A549 (cell line): Measurements from ENCODE around the gene CHST11. TPM values are rescaled to one million over a fixed set of nuclear protein-coding genes. Genes with fewer than 3 reads are reported as not detected.

Experiments used
- ATAC-seq, 2 experiments: fragments of 200-7000 bp in 1 of 2; fragments of >200 bp in 1 of 2; cut with Nextera tagmentation in 1 of 2; cut with Tn5 transposase in 1 of 2; 3 replicates each; pipeline versions ENCODE4 v1.8.0 to v1.9.1; 2018 to 2020; ENCODE audit warnings: mild to moderate bottlenecking in 1 of 2, moderate library complexity in 1 of 2
- CTCF ChIA-PET: fragments of 300-600 bp; sonication (Branson Sonifier 250); formaldehyde crosslinking; extraction: SDS; loops from one replicate; lab custom pipeline; 2021; ENCODE audit warnings: antibody characterized with exemption, inconsistent platforms; lab: Yijun Ruan, JAX
- POLR2A ChIA-PET: fragments of 350-600 bp; formaldehyde crosslinking; extraction: SDS; loops from one replicate; lab custom pipeline; 2021; ENCODE audit warnings: antibody characterized with exemption, inconsistent platforms; lab: Yijun Ruan, JAX
- DNase-seq, 2 experiments: peaks; one replicate each; pipeline versions ENCODE4 v3.0.0 to v3.0.0-alpha.2; 2011 to 2016; ENCODE audit warnings: low read depth in 1 of 2, low spot score in 1 of 2
- FAIRE-seq: peaks from 2 replicates; lab custom pipeline; 2011; peaks lifted over from hg19 to GRCh38; lab: Jason Lieb, UNC
- H3K27ac ChIP-seq, 2 experiments: fragments of >200 bp; sonication (Bioruptor Twin); formaldehyde crosslinking; 3 replicates each; pipeline ENCODE4 v1.5.1; 2016 to 2017
- H3K4me1 ChIP-seq: fragments of >200 bp; sonication (Bioruptor Twin); formaldehyde crosslinking; 3 replicates; pipeline ENCODE4 v1.6.1; 2016
- H3K4me2 ChIP-seq: fragments of >200 bp; sonication (Bioruptor Twin); formaldehyde crosslinking; 3 replicates; pipeline ENCODE4 v1.6.1; 2016
- H3K4me3 ChIP-seq: fragments of >200 bp; sonication (Bioruptor Twin); formaldehyde crosslinking; 3 replicates; pipeline ENCODE4 v1.5.1; 2016
- H3K9me3 ChIP-seq: fragments of >200 bp; sonication (Bioruptor Twin); formaldehyde crosslinking; 3 replicates; pipeline ENCODE4 v1.6.1; 2016
- BHLHE40 ChIP-seq: IDR thresholded peaks from 2 replicates; pipeline ENCODE4 v1.6.1; 2012; ENCODE audit warnings: low read depth, low read length, inconsistent platforms
- CBX8 ChIP-seq: fragments of 200-600 bp; sonication (generic); IDR thresholded peaks from 2 replicates; pipeline ENCODE4 v1.6.1; 2016
- CHD2 ChIP-seq: fragments of 150-350 bp; IDR thresholded peaks from 2 replicates; pipeline ENCODE4 v1.6.1; 2014; ENCODE audit warnings: low read length; ENCODE audit not compliant: partially characterized antibody
- CHD4 ChIP-seq: fragments of 200-600 bp; sonication (generic); IDR thresholded peaks from 2 replicates; pipeline ENCODE4 v1.6.1; 2016; ENCODE audit warnings: antibody characterized with exemption, mild to moderate bottlenecking, borderline replicate concordance
- EHF ChIP-seq: fragments of 250-450 bp; sonication (Bioruptor Pico); IDR thresholded peaks from 2 replicates; pipeline ENCODE4 v1.5.0; 2020; ENCODE audit warnings: mild to moderate bottlenecking
- EP300 ChIP-seq, 2 experiments: fragments of >200 bp; sonication (Bioruptor Twin); formaldehyde crosslinking; IDR thresholded peaks; 2 replicates in 1 of 2; 3 replicates in 1 of 2; pipeline ENCODE4 v1.6.1; 2016 to 2017
- FOSL2 ChIP-seq, 2 experiments: fragments of 450-650 bp in 1 of 2; fragments of >200 bp in 1 of 2; sonication (Bioruptor Twin) in 1 of 2; formaldehyde crosslinking; IDR thresholded peaks; 2 replicates each; pipeline versions ENCODE4 v1.5.0 to v1.6.1; 2016 to 2020; ENCODE audit warnings: mild to moderate bottlenecking in 1 of 2, moderate library complexity in 1 of 2
- FOXS1 ChIP-seq: fragments of 250-450 bp; sonication (Bioruptor Pico); IDR thresholded peaks from 2 replicates; pipeline ENCODE4 v1.5.0; 2020; ENCODE audit warnings: mild to moderate bottlenecking, moderate library complexity
- HES2 ChIP-seq: fragments of >200 bp; sonication (Bioruptor Twin); formaldehyde crosslinking; IDR thresholded peaks from 2 replicates; pipeline ENCODE4 v1.6.1; 2016
- HEYL ChIP-seq: fragments of 250-450 bp; sonication (Bioruptor Pico); IDR thresholded peaks from 2 replicates; pipeline ENCODE4 v1.8.0; 2021; ENCODE audit warnings: mild to moderate bottlenecking, moderate library complexity
- KDM1A ChIP-seq: fragments of 200-600 bp; sonication (generic); IDR thresholded peaks from 2 replicates; pipeline ENCODE4 v1.6.1; 2016; ENCODE audit warnings: low read depth, mild to moderate bottlenecking
- NPAS2 ChIP-seq: fragments of 250-450 bp; sonication (Bioruptor Pico); IDR thresholded peaks from 2 replicates; pipeline ENCODE4 v1.8.0; 2022; ENCODE audit warnings: mild to moderate bottlenecking, moderate library complexity, borderline replicate concordance
- PBX3 ChIP-seq: IDR thresholded peaks from 2 replicates; pipeline ENCODE4 v1.6.1; 2012
- POLR2AphosphoS2 ChIP-seq: conservative IDR thresholded peaks from 2 replicates; pipeline ENCODE4 v1.6.1; 2012; ENCODE audit warnings: low read length, improper control_type of control experiment, inconsistent platforms
- RAD21 ChIP-seq, 2 experiments: fragments of >200 bp in 1 of 2; sonication (Bioruptor Twin) in 1 of 2; formaldehyde crosslinking in 1 of 2; IDR thresholded peaks in 1 of 2; conservative IDR thresholded peaks in 1 of 2; 2 replicates in 1 of 2; 3 replicates in 1 of 2; pipeline ENCODE4 v1.6.1; 2012 to 2018; ENCODE audit warnings: inconsistent platforms in 1 of 2
- REST ChIP-seq: fragments of 200-600 bp; sonication (generic); IDR thresholded peaks from 2 replicates; pipeline ENCODE4 v1.6.1; 2016; ENCODE audit warnings: antibody characterized with exemption, mild to moderate bottlenecking, moderate library complexity
- SMC3 ChIP-seq: fragments of >200 bp; sonication (Bioruptor Twin); formaldehyde crosslinking; IDR thresholded peaks from 3 replicates; pipeline ENCODE4 v1.6.1; 2018; ENCODE audit warnings: inconsistent platforms
- SREBF2 ChIP-seq: fragments of 450-650 bp; IDR thresholded peaks from 2 replicates; pipeline ENCODE4 v1.6.1; 2014; ENCODE audit warnings: mild to moderate bottlenecking, moderate library complexity
- WGBS: methylation state at CpG from one replicate; pipeline ENCODE4 v1.1.6; 2017; ENCODE audit errors: missing lambda C conversion rate; 5-methylcytosine and 5-hydroxymethylcytosine counted together
- polyA plus RNA-seq, 4 experiments: library from polyadenylated mRNA; depleted of rRNA in 3 of 4; stranded (reverse); fragments of >200 nt; fragmentation: RNase III in 1 of 4; extraction: RNeasy Plus Mini Kit Qiagen cat#74134 plus additional on column Dnase treatment in 1 of 4; gene quantifications; 2 replicates in 3 of 4; 3 replicates in 1 of 4; pipeline ENCODE4 v1.2.3, GENCODE V29; 2011 to 2017
- TF ChIP-seq, protein P1 (sequence below): fragments of 450-650 bp; IDR thresholded peaks from 2 replicates; pipeline ENCODE4 v1.6.1; 2014; ENCODE audit warnings: antibody characterized with exemption
- TF ChIP-seq, protein P2 (sequence below): IDR thresholded peaks from 2 replicates; pipeline ENCODE4 v1.6.1; 2012; ENCODE audit warnings: low read depth, borderline replicate concordance
- TF ChIP-seq, protein P3 (sequence below): fragments of 250-450 bp; sonication (Bioruptor Pico); IDR thresholded peaks from 2 replicates; pipeline ENCODE4 v1.5.0; 2021; ENCODE audit warnings: mild to moderate bottlenecking, moderate library complexity, borderline replicate concordance

Gene CHST11
- polyA plus RNA-seq, 2 of the 4 experiments (the other 2 are of a cell fraction) = 19.2 to 21.8 TPM

GRCh38 chr12:104604995-104605675 lies 148.4 kb downstream of the CHST11 start:
- CTCF ChIA-PET = interaction anchor here (1.4 to 2.7 kb wide), 3 partner anchors 10 to 223 kb away, joined by 4 to 9 read pairs (median 7); no protein-coding TSS in a partner anchor

GRCh38 chr12:104605685-104606084 lies 148.9 kb downstream of the CHST11 start:
- Histone ChIP-seq H3K4me1 (peaks cover 61% of the 10 kb centered on the region), H3K4me3 (no peak overlapping the region)
- DNase-seq = peak in 1 of 2 experiments; percentile 20

More at GRCh38 chr12:104604995-104605675, 148.4 kb downstream of the CHST11 start:
- POLR2A ChIA-PET = interaction anchor here (0.9 to 2.5 kb wide), 3 partner anchors 16 to 149 kb away, joined by 4 to 16 read pairs (median 4); partner anchors contain the start of gene CHST11
- Histone ChIP-seq H3K4me1 (peaks cover 62% of the 10 kb centered on the region), H3K9me3 (no peaks in the 10 kb centered on the region), H3K27ac (peak overlapping the region; percentile 89 to 91), H3K4me2 (peak overlapping the region; percentile 77), H3K4me3 (no peak overlapping the region)
- ATAC-seq (no peak), DNase-seq (no peak), FAIRE-seq (no peak)
- 93% methylated on average over 16 of the region's 16 CpGs for WGBS
- TF ChIP-seq RAD21 (conservative IDR thresholded peaks at IDR 0.05 in 1 of 2, IDR thresholded peaks at IDR 0.05 in 1 of 2) (no peak), PBX3 (no peak), EHF (no peak)

More at GRCh38 chr12:104605685-104606084, 148.9 kb downstream of the CHST11 start:
- ATAC-seq = no peak
- ChIA-PET POLR2A (no interaction called here), CTCF (interaction anchor here (1.4 to 2.7 kb wide), 4 partner anchors 10 to 224 kb away, joined by 4 to 9 read pairs (median 8); no protein-coding TSS in a partner anchor)
- 76% methylated on average over 10 of the region's 10 CpGs for WGBS
- H3K9me3 ChIP-seq = no peaks in the 10 kb centered on the region
- no peak for FAIRE-seq
- peak overlapping the region; percentile 89 to 91; a peak in 5 of 6 replicates for H3K27ac ChIP-seq
- peak overlapping the region; percentile 77 for H3K4me2 ChIP-seq
- TF ChIP-seq EP300 (IDR thresholded peaks at IDR 0.05) = no peak
- TF ChIP-seq HES2 = no peak
- no peak for TF ChIP-seq SMC3
- no peak for TF ChIP-seq SREBF2
- TF ChIP-seq, protein P1, sequence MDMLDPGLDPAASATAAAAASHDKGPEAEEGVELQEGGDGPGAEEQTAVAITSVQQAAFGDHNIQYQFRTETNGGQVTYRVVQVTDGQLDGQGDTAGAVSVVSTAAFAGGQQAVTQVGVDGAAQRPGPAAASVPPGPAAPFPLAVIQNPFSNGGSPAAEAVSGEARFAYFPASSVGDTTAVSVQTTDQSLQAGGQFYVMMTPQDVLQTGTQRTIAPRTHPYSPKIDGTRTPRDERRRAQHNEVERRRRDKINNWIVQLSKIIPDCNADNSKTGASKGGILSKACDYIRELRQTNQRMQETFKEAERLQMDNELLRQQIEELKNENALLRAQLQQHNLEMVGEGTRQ = no peak
- TF ChIP-seq CHD2 = no peak
- TF ChIP-seq BHLHE40 = no peak
- no peak for TF ChIP-seq CHD4
- no peak for TF ChIP-seq HEYL (CRISPR knock-in tag)
- no peak for TF ChIP-seq NPAS2 (CRISPR knock-in tag)
- TF ChIP-seq, protein P2, sequence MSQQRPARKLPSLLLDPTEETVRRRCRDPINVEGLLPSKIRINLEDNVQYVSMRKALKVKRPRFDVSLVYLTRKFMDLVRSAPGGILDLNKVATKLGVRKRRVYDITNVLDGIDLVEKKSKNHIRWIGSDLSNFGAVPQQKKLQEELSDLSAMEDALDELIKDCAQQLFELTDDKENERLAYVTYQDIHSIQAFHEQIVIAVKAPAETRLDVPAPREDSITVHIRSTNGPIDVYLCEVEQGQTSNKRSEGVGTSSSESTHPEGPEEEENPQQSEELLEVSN = no peak
- TF ChIP-seq FOXS1 (CRISPR knock-in tag) = no peak
- no peak for TF ChIP-seq FOSL2 (IDR thresholded peaks at IDR 0.05)
- TF ChIP-seq FOSL2 (CRISPR knock-in tag; IDR thresholded peaks at IDR 0.05) = no peak
- TF ChIP-seq CBX8 = no peak
- no peak for TF ChIP-seq POLR2AphosphoS2
- TF ChIP-seq, protein P3, sequence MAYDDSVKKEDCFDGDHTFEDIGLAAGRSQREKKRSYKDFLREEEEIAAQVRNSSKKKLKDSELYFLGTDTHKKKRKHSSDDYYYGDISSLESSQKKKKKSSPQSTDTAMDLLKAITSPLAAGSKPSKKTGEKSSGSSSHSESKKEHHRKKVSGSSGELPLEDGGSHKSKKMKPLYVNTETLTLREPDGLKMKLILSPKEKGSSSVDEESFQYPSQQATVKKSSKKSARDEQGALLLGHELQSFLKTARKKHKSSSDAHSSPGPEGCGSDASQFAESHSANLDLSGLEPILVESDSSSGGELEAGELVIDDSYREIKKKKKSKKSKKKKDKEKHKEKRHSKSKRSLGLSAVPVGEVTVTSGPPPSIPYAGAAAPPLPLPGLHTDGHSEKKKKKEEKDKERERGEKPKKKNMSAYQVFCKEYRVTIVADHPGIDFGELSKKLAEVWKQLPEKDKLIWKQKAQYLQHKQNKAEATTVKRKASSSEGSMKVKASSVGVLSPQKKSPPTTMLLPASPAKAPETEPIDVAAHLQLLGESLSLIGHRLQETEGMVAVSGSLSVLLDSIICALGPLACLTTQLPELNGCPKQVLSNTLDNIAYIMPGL = no peak
- TF ChIP-seq KDM1A = no peak
- TF ChIP-seq REST = no peak
